Adipose tissue (tissue), 3 donors: Measurements from ENCODE around the gene THBS2. TPM values are rescaled to one million over a fixed set of nuclear protein-coding genes. Genes with fewer than 3 reads are reported as not detected.
"Not testable (repeated sequence)": the region's sequence is repeated elsewhere in the genome, so short reads cannot be mapped to it uniquely, and the experiment has no call there.

ENCODE experiments used
- H3K27ac ChIP-seq: one replicate; pipeline ENCODE4 v1.5.1; 2013; ENCODE audit warnings: low read depth, low read length
- WGBS, 3 donors: extraction: QIAGEN DNeasy Blood & Tissue Kit; methylation state at CpG; one replicate each; pipeline ENCODE4 v1.1.7; 2013; 5-methylcytosine and 5-hydroxymethylcytosine counted together
- polyA plus RNA-seq, 3 donors: library from polyadenylated mRNA; stranded (reverse); fragments of 200-250 nt; gene quantifications; one replicate each; pipeline ENCODE4 v1.2.3, GENCODE V29; 2013
- donor health status: healthy with polysubstance abuse.
- donor health status: Bipolar disorder and iron deficiency.
- donor health status: healthy.

The THBS2 gene
- polyA plus RNA-seq, 3 donors, result 2.6 to 39.4 (median 20.2) TPM

- 90 to 94% (median 93%) methylated on average over 15 of the region's 15 CpGs for WGBS, 3 donors
- no peak overlapping the region for H3K27ac ChIP-seq
Observed at GRCh38 chr6:169282043-169282442, 28.4 kb upstream of the THBS2 start.

GRCh38 chr6:169277619-169278018 is 24.0 kb upstream of the THBS2 start:
- no peak overlapping the region for H3K27ac ChIP-seq

GRCh38 chr6:169274781-169275180 is 21.1 kb upstream of the THBS2 start:
- no peak overlapping the region for H3K27ac ChIP-seq

GRCh38 chr6:169273511-169273910 is 19.9 kb upstream of the THBS2 start:
- H3K27ac ChIP-seq, result no peak overlapping the region
- 85 to 87% (median 87%) methylated on average over 3 of the region's 3 CpGs for WGBS, 3 donors

More at GRCh38 chr6:169274781-169275180, 21.1 kb upstream of the THBS2 start:
- WGBS, 3 donors, result 50 to 62% (median 59%) methylated on average over 1 of the region's 1 CpG

- 55 to 79% (median 78%) methylated on average over 1 of the region's 1 CpG for WGBS, 3 donors
- H3K27ac ChIP-seq, result no peak overlapping the region
Observed at GRCh38 chr6:169271877-169272216, 18.2 kb upstream of the THBS2 start.

- 55 to 71% (median 70%) methylated on average over 10 of the region's 10 CpGs for WGBS, 3 donors
- H3K27ac ChIP-seq, result no peak overlapping the region
Observed at GRCh38 chr6:169271158-169271876, 17.7 kb upstream of the THBS2 start.

GRCh38 chr6:169270077-169270380 is 16.4 kb upstream of the THBS2 start:
- not testable (repeated sequence) for H3K27ac ChIP-seq

GRCh38 chr6:169269180-169270076 is 15.8 kb upstream of the THBS2 start:
- WGBS, 3 donors, result 65 to 70% (median 68%) methylated on average over 9 of the region's 9 CpGs
- H3K27ac ChIP-seq, result no peak overlapping the region

GRCh38 chr6:169268276-169268675 is 14.6 kb upstream of the THBS2 start:
- no peak overlapping the region for H3K27ac ChIP-seq
- 79 to 93% (median 89%) methylated on average over 1 of the region's 1 CpG for WGBS, 3 donors

GRCh38 chr6:169266746-169267591 is 13.3 kb upstream of the THBS2 start:
- H3K27ac ChIP-seq, result no peak overlapping the region
- 75 to 84% (median 83%) methylated on average over 15 of the region's 15 CpGs for WGBS, 3 donors

GRCh38 chr6:169266261-169266660 is 12.6 kb upstream of the THBS2 start:
- no peak overlapping the region for H3K27ac ChIP-seq
- WGBS, 3 donors, result 73 to 90% (median 81%) methylated on average over 5 of the region's 5 CpGs

GRCh38 chr6:169265486-169266131 is 12.0 kb upstream of the THBS2 start:
- no peak overlapping the region for H3K27ac ChIP-seq
- 80% methylated on average over 12 of the region's 12 CpGs for WGBS, 3 donors

- WGBS, 3 donors, result 69 to 84% (median 81%) methylated on average over 21 of the region's 21 CpGs
- H3K27ac ChIP-seq, result no peak overlapping the region
Observed at GRCh38 chr6:169263836-169264608, 10.4 kb upstream of the THBS2 start.

GRCh38 chr6:169263374-169263773 is 9.7 kb upstream of the THBS2 start:
- no peak overlapping the region for H3K27ac ChIP-seq
- 43 to 46% (median 44%) methylated on average over 3 of the region's 3 CpGs for WGBS, 3 donors

- WGBS, 3 donors, result 91 to 94% (median 94%) methylated on average over 13 to 14 of the region's 14 CpGs
- H3K27ac ChIP-seq, result not testable (repeated sequence)
Observed at GRCh38 chr6:169262602-169263001, 9.0 kb upstream of the THBS2 start.

- no peak overlapping the region for H3K27ac ChIP-seq
- WGBS, 3 donors, result 92 to 95% (median 92%) methylated on average over 8 of the region's 8 CpGs
Observed at GRCh38 chr6:169256518-169256917, 2.9 kb upstream of the THBS2 start.

GRCh38 chr6:169256061-169256460 is 2.4 kb upstream of the THBS2 start:
- no peak overlapping the region for H3K27ac ChIP-seq
- WGBS, 3 donors, result 91 to 95% (median 93%) methylated on average over 8 of the region's 8 CpGs

- WGBS, 3 donors, result 76 to 89% (median 89%) methylated on average over 10 of the region's 10 CpGs
- no peak overlapping the region for H3K27ac ChIP-seq
Observed at GRCh38 chr6:169255643-169256042, 2.0 kb upstream of the THBS2 start.
